Measurements from ENCODE around the gene NPTN. TPM values are rescaled to one million over a fixed set of nuclear protein-coding genes. Genes with fewer than 3 reads are reported as not detected.
"Not testable (repeated sequence)": the region's sequence is repeated elsewhere in the genome, so short reads cannot be mapped to it uniquely, and the experiment has no call there.

Gene NPTN
- total RNA-seq, 1 donor from 2014 or later, result 135 TPM

DNA sequence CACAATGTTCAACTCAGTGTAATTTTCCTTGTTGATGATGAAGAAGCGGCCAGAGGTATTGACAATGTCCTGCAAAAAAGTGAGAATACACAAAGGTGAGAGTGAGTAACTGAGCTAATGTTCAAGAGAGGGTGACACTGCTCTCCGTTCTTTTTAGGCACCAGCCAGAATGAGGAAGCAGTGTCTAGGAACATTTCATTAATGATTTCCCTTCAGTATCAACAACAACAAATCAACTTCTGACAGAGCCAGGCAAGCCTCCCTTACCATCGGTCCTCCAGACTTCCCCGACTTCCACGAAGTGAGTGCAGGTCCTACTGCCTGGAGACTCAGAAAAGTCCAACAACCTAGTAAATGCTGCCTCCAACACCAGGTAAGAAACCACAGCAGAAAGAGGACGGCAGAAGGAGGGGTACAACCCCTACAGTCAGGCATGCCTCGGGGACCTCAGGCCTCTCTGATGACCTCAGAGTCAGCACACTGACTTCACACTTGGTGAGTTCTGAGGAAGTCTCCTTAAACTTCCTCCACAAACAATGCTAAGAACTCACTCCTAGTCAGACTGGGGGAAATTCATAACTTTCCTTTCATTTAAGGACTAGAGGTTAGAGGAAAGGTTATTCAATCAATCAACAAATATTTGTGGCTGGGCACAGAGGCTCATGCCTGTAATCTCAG lies 62.7 kb downstream of the NPTN start:
- no peak for DNase-seq (ENCODE audit: low spot score)

DNA sequence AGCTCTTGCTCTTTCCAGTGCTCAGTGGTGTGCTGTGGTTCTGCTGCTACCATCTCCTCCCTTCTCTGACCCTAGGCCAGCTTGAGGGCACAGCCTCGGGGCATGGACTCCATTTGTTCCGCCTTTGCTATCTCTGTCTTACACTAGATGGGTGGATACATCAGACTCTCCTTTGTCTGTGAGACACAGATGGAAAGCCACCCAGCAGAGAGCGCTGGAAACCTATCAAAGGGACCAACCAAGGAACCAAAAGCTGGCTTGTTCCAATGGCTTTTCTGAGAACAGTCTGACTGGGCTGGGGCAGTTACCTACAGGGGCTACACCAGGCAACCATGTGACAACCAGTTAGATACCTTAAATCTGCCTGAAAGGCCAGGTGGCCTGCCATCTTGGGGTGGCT lies 63.8 kb downstream of the NPTN start:
- DNase-seq (ENCODE audit: low spot score), result no peak

DNA sequence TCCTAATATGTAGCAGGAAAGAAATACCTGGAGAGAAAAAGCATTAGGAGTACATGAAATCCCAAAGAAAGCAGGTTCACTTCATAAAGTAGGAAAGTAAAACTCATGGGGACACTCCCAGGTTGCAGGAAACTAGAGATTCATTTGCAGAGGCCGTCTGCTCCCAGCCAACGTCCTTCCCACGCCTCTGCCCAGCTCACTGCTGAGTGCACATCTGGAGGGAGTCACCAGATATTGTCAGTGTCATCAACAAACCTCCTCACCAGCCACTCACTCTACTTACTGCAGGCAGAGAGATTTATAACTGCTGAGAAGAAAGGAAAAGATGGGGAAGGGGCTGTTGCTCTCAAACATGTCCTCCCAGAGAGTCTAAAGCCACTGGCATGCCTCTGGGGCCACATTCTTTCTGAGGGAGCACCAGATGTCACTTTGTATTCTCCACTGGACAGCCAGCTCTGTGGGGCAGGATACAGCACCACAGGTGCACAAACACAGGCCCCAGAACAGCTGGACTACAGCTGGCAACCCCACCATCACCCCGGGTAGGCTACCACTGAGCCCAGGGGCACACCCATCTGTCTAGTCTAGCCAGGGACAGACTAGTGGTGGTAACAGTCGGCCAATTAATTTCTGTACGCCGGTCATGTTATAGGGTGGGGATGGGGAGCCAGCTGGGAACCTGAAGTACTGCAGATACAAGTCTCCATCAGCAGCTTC lies 64.5 kb downstream of the NPTN start:
- no peak for DNase-seq (ENCODE audit: low spot score)

DNA sequence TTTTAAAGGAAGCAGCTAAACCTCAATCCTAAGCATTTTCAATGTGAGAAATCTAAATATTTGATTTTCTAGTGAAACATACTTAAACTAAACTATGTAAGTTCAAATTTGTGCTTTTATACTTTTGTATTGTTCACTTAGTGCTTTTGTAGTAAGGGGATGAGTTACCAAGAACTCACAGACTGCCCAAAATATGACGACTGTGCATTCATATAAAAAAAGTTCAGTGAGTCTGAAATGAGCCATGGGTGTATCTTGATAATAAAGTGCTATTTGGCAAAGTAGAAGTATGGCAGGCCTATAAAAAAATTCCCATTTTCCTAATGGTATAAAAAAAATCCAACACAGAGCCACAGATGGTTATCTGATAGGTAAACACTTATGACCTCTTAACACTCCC lies 66.2 kb downstream of the NPTN start:
- DNase-seq (ENCODE audit: low spot score), result no peak

DNA sequence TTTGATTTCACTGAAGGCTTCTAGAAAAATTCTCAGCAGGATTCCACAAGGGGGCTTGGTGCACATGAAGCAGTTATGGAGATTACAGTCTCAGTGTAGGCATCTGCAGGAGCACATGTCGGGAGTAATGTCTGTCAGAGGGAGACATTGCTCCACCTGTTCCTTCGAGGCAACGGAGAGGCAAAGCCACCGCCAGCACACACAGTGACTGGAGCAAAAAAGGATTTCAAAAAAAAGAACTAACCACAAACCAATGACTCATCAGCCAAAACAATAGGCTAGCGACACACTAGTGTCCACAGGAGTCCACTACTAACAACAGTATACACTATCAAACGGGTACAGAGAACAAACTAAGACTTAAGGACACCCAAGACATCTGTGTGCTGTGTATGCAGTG lies 68.9 kb downstream of the NPTN start:
- no peak for DNase-seq (ENCODE audit: low spot score)

DNA sequence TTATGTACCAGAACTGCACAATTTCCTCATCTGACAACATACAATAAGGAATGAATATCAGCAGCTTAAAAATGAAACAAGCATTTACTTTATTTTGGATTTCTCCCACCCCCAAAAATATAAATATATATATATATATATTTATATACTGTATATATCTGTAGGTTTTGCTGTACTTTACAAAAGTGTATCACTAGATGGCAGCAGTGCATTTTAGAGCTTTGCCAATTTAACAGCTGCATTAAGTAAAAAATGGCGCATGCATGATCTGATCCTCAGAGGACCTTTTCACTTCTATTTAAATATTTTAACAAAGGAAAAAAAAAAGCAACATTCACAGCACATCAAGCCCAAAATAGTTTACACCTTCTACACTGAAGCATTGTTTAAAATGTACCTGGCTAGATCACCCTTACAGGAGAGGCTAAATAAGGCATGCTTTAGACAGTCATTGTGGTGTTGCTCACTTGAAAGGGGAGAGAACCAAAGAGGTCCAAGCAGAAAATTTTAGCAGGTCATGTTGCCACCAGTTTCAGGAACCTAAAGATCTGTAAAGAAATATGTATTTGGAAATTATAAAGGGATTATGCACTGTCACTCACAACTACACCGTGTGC lies 72.6 kb downstream of the NPTN start:
- no peak for DNase-seq (ENCODE audit: low spot score)

DNA sequence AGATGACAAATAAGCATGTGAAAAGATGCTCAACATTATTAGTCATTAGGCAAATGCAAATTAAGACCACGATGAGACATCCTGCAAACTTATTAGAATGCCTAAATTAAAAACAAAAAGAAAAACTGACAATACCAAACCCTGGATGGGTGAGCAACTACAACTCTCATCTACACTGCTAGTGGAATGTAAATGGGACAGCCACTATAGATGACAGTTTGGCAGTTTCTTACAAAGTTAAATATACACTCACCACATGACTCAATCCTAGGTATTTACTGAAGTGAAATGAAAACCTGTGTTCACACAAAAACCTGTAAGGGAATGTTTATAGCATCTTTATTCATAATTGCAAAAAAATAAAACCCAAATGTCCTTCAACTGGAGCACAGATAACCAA lies 74.7 kb downstream of the NPTN start:
- DNase-seq (ENCODE audit: low spot score), result no peak

DNA sequence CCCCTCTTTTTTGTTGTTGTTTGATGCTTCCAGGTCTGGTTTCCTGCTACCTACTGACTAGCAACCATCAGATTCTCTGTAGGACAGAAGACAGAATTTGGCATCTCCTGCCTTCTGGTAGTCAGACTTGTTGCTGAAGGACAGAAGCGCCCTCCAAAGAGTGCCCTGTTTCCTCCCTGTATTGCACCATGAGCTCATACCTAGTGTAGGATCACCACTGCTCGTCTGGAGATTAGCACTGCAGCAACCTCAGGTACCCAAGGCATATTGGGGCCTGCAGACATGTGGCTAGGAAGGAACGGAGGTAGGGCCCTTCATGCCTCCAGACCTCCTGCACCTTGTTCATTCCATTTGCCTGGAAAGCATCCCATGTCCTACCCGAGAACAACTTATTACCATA lies 78.1 kb downstream of the NPTN start:
- no peak for DNase-seq (ENCODE audit: low spot score)

DNA sequence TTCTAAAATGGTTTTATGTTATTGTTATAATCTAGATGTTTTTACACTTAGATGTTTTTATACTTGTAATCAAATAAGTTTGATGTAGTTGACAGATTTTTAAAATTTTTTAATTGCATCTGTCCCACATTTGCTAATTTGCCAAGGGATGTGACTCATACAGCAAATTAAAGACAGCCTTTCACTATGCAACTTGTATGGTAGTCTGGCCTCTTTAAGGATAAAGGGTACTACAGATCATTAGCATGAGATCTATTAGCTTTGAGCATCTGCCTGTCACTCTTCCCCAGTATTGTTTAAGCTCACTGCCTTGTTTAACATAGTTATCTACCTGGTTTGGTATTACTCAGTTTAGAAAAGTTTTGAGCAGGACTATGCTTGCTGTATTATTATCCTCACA lies 83.0 kb downstream of the NPTN start:
- DNase-seq (ENCODE audit: low spot score), result no peak

DNA sequence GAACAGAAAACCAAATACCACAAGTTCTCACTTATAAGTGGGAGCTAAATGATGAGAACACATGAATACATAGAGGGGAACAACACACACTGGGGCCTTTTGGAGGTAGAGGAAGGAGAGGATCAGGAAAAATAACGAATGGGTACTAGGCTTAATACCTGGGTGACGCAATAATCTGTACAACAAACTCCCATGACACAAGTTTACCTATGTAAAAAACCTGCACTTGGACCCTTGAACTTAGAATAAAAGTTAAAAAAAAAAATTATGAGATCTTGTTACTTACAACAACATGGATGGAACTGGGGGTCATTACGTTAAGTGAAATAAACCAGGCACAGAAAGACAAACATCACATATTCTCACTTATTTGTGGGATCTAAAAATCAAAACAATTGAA lies 84.3 kb downstream of the NPTN start:
- DNase-seq (ENCODE audit: low spot score), result not testable (repeated sequence)

DNA sequence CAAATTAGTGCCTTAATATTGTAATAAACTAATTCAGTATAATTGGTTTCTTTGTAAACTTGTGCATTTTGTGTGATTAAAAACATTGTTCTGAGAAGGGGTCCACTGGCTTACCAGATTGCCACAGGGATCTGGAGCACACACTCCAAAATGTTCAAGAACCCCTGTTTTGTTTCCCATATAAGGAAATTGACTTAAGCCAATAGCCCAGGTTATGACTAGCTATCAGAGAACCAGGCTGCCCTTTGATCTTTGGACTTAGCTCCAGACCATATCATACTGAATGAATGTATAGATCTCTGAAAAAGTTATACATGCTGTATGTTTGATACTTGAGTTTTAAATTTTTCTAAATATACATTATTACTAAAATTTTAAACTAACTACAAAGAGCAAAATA lies 91.7 kb downstream of the NPTN start:
- no peak for DNase-seq (ENCODE audit: low spot score)

DNA sequence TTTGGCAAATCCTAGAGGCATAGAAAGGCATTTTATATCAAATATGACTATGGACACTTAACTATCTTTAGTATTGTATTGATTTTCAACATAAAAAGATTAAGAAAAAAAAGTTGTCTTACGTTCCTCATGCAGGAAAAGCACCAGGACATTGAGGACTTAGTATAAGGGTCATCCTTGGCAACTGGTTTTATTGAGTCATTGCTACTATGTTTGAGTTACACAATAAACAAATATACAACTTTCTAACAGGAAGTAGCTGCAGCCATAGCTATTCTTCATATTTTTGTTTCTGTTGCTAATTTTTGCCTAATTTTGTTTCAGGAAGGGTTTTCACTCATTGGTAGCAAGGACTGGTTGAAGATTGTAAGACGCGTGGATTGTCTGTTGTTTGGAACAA lies 93.0 kb downstream of the NPTN start:
- no peak for DNase-seq (ENCODE audit: low spot score)

DNA sequence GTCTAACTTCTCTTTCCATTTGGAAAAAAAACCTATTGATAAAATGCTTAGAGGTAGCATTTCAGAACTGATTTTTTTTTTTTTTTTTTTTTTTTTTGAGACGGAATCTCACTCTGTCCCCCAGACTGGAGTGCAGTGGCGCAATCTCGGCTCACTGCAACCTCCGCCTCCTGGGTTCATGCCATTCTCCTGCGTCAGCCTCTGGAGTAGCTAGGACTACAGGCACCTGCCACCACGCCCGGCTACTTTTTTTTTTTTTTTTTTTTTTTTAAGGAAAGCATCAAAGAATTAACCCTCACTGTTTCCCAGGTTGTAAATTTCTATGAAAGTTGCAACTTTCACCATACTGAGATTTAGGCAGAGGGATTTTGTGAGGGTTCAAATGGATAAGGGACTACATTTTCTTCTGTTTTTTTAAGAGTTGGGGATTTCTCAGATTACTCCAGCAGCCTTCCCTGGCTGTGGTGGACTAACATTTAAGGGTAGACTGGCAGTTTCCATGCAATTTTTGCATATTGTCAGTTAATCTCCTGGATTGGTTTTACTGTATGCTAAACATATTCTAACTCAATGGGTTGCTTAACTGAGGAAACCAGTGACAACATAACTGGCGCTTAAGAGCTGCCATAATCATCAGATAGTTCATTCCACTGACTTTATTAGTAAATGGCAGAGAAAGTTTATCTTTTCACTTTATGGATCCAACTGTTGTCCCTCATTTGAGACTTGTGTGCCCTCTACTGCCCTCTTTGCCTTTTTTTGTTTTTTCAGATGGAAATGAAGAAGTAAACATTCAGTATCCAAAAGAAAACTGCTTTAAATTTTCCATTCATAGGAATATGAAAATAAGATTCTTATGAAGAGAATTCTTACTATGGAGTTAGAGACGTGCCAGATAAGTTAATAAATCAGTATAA lies 93.7 kb downstream of the NPTN start:
- DNase-seq (ENCODE audit: low spot score), result no peak

DNA sequence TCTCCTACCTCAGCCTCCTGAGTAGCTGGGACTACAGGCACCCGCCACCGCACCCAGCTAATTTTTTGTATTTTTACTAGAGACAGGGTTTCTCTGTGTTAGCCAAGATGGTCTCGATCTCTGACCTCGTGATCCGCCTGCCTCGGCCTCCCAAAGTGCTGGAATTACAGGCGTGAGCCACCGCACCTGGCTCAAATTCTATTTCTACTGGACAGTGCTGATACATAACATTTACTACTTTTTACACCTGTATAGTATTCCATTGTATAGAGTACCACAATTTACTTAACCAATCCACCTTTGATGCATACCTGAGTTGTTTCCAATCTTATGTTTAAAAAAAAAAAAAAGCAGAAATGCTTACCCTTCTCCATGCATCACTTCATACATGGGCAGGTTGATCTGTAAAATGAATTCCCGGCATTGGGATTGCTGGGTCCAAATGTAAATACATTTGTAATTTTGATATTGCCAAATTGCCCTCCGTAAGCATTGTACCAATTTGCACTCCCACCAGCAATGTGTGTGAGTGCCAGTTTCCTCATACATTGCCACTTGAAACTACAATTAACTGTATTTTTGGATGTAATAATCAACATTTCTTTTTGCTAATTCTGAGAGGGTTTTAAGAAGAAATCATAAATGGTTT lies 94.5 kb downstream of the NPTN start:
- no peak for DNase-seq (ENCODE audit: low spot score)

DNA sequence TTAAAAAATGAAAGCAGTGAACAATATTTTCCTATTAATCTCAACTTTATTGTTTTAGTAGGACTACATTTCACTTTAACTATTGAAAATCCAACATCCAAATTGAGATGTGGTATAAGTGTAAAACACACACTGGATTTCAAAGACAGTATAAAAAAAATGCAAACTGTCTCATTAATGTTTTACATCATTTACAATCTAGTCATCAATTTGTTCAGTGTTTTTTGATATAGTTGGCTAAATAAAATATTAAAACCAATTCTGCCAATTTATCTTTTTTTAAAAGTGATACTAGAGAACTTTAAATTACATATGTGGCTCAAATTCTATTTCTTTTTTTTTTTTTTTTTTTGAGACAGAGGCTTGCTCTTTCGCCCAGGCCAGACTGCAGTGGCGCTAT lies 95.1 kb downstream of the NPTN start:
- DNase-seq (ENCODE audit: low spot score), result no peak

DNA sequence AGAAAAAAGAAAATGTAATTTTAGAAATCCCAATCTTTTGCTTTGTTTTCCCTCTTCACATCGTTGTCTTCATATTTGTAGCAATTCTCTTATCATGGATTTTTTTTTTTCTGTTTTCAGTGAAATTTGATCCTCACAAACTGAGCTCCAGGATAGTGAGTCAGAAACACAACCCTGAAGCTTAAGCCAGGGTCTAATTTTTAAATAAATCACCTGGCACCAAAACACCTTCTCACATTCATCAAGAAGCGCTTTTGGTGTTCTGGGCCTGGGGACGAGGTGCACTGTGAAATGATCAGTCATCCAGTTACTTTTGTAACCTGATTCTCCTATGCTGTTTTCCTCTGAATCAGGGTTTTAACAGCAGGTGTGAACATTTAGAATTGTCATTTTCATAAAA lies 102.5 kb downstream of the NPTN start:
- DNase-seq (ENCODE audit: low spot score), result no peak

DNA sequence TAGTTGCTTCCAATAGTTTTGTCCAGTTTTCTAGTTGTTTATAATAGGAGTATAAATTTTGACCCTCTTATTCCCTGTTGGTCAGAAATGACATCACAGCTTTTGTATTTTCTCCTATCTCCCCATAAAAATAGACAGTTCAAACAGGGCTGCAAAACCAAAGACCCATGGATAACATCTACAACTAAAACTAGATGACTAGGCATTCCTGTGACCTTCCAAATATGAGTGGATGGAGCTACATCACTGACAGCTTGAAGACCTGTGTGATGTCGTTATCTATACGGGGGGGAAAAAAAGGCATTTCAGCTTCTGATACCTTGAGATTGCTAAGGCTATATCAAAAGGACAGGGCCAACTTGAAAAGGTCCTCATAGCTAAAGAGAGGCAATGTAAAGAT lies 105.6 kb downstream of the NPTN start:
- DNase-seq (ENCODE audit: low spot score), result no peak

DNA sequence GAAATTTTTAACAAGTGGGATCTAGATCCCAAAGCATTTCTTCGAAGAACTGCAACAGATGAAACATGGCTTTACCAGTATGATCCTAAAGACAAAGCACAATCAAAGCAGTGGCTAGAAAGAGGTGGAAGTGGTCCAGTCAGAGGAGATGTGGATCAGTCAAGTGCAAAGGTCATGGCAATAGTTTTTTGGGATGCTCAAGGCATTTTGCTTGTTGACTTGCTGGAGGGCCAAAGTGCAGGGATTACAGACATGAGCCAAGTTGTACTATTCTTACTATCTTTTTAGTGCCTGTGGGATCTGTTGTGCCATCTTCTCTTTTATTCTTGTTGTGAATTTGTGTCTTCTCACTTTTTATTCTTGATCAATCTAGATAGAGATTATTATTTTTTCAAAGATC lies 108.3 kb downstream of the NPTN start:
- no peak for DNase-seq (ENCODE audit: low spot score)

DNA sequence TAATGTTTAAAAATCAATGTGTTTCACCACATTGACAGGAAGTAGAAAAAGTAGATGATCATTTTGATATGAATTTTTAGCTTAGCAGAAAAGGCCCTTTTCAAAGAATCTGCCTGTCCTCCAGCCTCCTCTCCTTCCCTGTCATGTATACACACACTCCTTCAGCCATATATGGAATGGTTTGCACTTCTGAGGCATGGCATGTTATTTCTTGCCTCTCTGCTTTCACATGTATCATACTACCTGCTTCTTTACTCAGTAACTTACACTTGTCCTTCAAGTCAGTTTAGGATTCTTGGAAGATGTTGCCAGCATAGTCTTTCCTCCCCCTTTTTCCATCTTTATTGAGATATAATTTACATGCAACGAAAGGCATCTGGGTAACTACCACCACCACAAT lies 111.2 kb downstream of the NPTN start:
- DNase-seq (ENCODE audit: low spot score), result no peak

DNA sequence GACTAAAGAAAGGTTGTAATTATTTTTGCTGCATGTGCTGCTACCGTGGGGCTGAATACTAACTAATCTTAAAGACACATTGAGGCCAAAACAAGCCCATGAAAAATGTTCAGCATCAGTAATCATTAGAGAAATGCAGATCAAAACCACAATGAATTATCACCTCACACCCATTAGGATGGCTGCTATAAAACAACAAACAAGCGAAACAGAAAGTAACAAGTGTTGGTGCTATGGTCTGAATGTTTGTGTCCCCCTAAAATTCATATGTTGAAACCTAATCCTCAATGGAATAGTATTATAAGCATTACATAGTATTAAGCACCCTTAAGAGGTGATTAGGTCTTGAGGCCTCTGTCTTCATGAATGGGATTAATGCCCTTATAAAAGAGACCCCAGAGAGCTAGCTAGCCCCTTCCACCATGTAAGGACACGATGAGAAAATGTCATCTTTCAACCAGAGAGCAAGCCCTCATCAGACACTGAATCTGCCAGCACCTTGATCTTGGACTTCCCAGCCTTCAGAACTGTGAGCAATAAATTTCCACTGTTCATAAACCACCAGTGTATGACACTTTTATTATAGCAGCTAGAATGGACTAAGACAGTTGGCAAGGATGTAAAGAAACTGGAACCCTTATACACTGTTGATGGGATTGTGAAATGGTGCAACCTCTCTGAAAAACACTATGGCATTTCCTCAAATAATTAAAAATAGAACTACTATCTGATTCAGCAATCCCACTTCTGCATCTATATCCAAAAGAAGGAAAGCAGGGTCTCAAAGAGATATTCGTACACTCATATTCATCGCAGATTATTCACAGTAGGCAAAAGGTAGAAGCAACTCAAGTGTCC lies 114.1 kb downstream of the NPTN start:
- no peak for DNase-seq (ENCODE audit: low spot score)
